Activated B cell treated with CpG ODN at 0.5 μM for 24 hours (primary cell): ENCODE results near the gene PRR7. TPM values are rescaled to one million over a fixed set of nuclear protein-coding genes. Genes with fewer than 3 reads are reported as not detected.

ENCODE experiments used
- ATAC-seq: fragments of 200-7000 bp; cut with Tn5 transposase; one replicate; pipeline ENCODE4 v1.10.0; 2021; ENCODE audit warnings: low read depth, mild to moderate bottlenecking, moderate library complexity
- CTCF ChIA-PET: fragments of 350-600 bp; sonication (Branson Sonifier 250); formaldehyde crosslinking; loops from one replicate; lab custom pipeline; 2021; ENCODE audit warnings: antibody characterized with exemption; lab: Charles Lee
- POLR2A ChIA-PET: fragments of 350-600 bp; sonication (Branson Sonifier 250); formaldehyde crosslinking; loops from one replicate; lab custom pipeline; 2021; ENCODE audit warnings: antibody characterized with exemption; lab: Charles Lee
- DNase-seq: peaks from one replicate; pipeline ENCODE4 v3.0.0; 2022
- H3K27ac Mint-ChIP-seq: one replicate; pipeline ENCODE4 v1.8.0; 2020; ENCODE audit warnings: mixed read lengths
- H3K27me3 Mint-ChIP-seq: one replicate; pipeline ENCODE4 v1.8.0; 2021; ENCODE audit warnings: mixed read lengths
- H3K36me3 Mint-ChIP-seq: one replicate; pipeline ENCODE4 v1.8.0; 2021; ENCODE audit warnings: low read depth, mixed read lengths
- H3K4me1 Mint-ChIP-seq: one replicate; pipeline ENCODE4 v1.8.0; 2021; ENCODE audit warnings: mixed read lengths
- H3K4me3 Mint-ChIP-seq: one replicate; pipeline ENCODE4 v1.8.0; 2020; ENCODE audit warnings: mild to moderate bottlenecking, mixed read lengths
- H3K9me3 Mint-ChIP-seq: one replicate; pipeline ENCODE4 v1.8.0; 2020; ENCODE audit warnings: mixed read lengths
- CTCF ChIP-seq: fragments of 200-600 bp; IDR thresholded peaks from one replicate; pipeline ENCODE4 v1.8.0; 2022; ENCODE audit warnings: antibody characterized with exemption, mild to moderate bottlenecking
- intact Hi-C: fragments of 100-400 bp; cut with micrococcal nuclease; formaldehyde crosslinking; loops from one replicate; pipeline ENCODE4 v1.15.1; 2024
- total RNA-seq: library from RNA; stranded (reverse); gene quantifications from 2 replicates; pipeline ENCODE4 v1.2.3, GENCODE V29; 2022

PRR7 gene
- total RNA-seq, 1 donor from 2014 or later: 3.2 TPM

GRCh38 chr5:177487144-177487543 is 40.5 kb downstream of the PRR7 start:
- H3K4me3 Mint-ChIP-seq: no peak overlapping the region
- POLR2A ChIA-PET: no interaction called here

GRCh38 chr5:177487975-177488374 is 41.4 kb downstream of the PRR7 start:
- Mint-ChIP-seq H3K4me3 (no peak overlapping the region), H3K4me1 (peaks cover 6% of the 10 kb centered on the region), H3K36me3 (peaks cover 14% of the 10 kb centered on the region), H3K27ac (no peak overlapping the region), H3K9me3 (no peaks in the 10 kb centered on the region), H3K27me3 (no peaks in the 10 kb centered on the region)
- no peak for ATAC-seq
- no peak for DNase-seq
- POLR2A ChIA-PET: no interaction called here
- intact Hi-C loops: no loop called here
- TF ChIP-seq CTCF: no peak
- CTCF ChIA-PET: no interaction called here

More at GRCh38 chr5:177487144-177487543, 40.5 kb downstream of the PRR7 start:
- intact Hi-C loops: no loop called here
- Mint-ChIP-seq H3K9me3 (no peaks in the 10 kb centered on the region), H3K4me1 (peaks cover 3% of the 10 kb centered on the region), H3K27me3 (no peaks in the 10 kb centered on the region), H3K27ac (no peak overlapping the region), H3K36me3 (peaks cover 14% of the 10 kb centered on the region)
- CTCF ChIA-PET: no interaction called here
- TF ChIP-seq CTCF: no peak
- DNase-seq: no peak
- ATAC-seq: no peak

GRCh38 chr5:177489119-177489716 is 42.6 kb downstream of the PRR7 start:
- H3K27ac Mint-ChIP-seq: no peak overlapping the region
- peaks cover 19% of the 10 kb centered on the region for H3K4me1 Mint-ChIP-seq
- H3K9me3 Mint-ChIP-seq: no peaks in the 10 kb centered on the region
- no peak overlapping the region for H3K4me3 Mint-ChIP-seq
- intact Hi-C loops: no loop called here
- POLR2A ChIA-PET: no interaction called here
- CTCF ChIA-PET: interaction anchor here (0.5 kb wide), 1 partner anchor 9 kb away, joined by 3 read pairs; no protein-coding TSS in a partner anchor
- DNase-seq (no peak), ATAC-seq (no peak)
- no peak for TF ChIP-seq CTCF
- H3K36me3 Mint-ChIP-seq: peaks cover 13% of the 10 kb centered on the region
- no peaks in the 10 kb centered on the region for H3K27me3 Mint-ChIP-seq

- CTCF ChIA-PET: no interaction called here
- no peaks in the 10 kb centered on the region for H3K27me3 Mint-ChIP-seq
- H3K4me3 Mint-ChIP-seq: no peak overlapping the region
- TF ChIP-seq CTCF: no peak
- ATAC-seq (no peak), DNase-seq (no peak)
- H3K36me3 Mint-ChIP-seq: peaks cover 11% of the 10 kb centered on the region
- no peaks in the 10 kb centered on the region for H3K9me3 Mint-ChIP-seq
- H3K27ac Mint-ChIP-seq: no peak overlapping the region
- POLR2A ChIA-PET: interaction anchor here (0.6 kb wide), 1 partner anchor 97 kb away, joined by 4 read pairs; no protein-coding TSS in a partner anchor
- intact Hi-C loops: no loop called here
- H3K4me1 Mint-ChIP-seq: peaks cover 30% of the 10 kb centered on the region
Measured at GRCh38 chr5:177490311-177490991, 43.8 kb downstream of the PRR7 start.

- CTCF ChIA-PET: no interaction called here
- Mint-ChIP-seq H3K4me3 (no peak overlapping the region), H3K9me3 (no peaks in the 10 kb centered on the region), H3K4me1 (peaks cover 35% of the 10 kb centered on the region), H3K36me3 (peaks cover 10% of the 10 kb centered on the region), H3K27me3 (no peaks in the 10 kb centered on the region), H3K27ac (no peak overlapping the region)
- no peak for TF ChIP-seq CTCF
- intact Hi-C loops: no loop called here
- POLR2A ChIA-PET: no interaction called here
- ATAC-seq (no peak), DNase-seq (no peak)
Measured at GRCh38 chr5:177490992-177491391, 44.4 kb downstream of the PRR7 start.
